K562 (cell line): ENCODE measurements around the gene PPM1H. TPM values are rescaled to one million over a fixed set of nuclear protein-coding genes. Genes with fewer than 3 reads are reported as not detected.

Experiments used
- CEBPB ChIP-seq: fragments of 450-650 bp; IDR thresholded peaks from 2 replicates; pipeline ENCODE4 v1.6.1; 2016; ENCODE audit warnings: missing genetic modification characterization, missing compliant biosample characterization
- ETV1 ChIP-seq: fragments of 450-650 bp; conservative IDR thresholded peaks from 2 replicates; pipeline ENCODE4 v1.6.1; 2016; ENCODE audit warnings: missing genetic modification characterization, control low read depth, low read depth, missing compliant biosample characterization
- FOXM1 ChIP-seq, 2 experiments: fragments of 450-650 bp in 1 of 2; sonication (generic) in 1 of 2; formaldehyde crosslinking in 1 of 2; IDR thresholded peaks; 2 replicates each; pipeline versions ENCODE4 v1.6.1 to v1.9.0; 2017 to 2022; ENCODE audit warnings: low read depth in 2 of 2, mild to moderate bottlenecking in 2 of 2, missing genetic modification reagents in 1 of 2, moderate library complexity in 1 of 2
- NCOA2 ChIP-seq, 2 experiments: fragments of 450-650 bp; IDR thresholded peaks; 2 replicates each; pipeline ENCODE4 v1.6.1; 2018; ENCODE audit warnings: mild to moderate bottlenecking in 2 of 2, moderate library complexity in 1 of 2; ENCODE audit not compliant: partially characterized antibody in 2 of 2
- PHB ChIP-seq: fragments of 250-450 bp; sonication (Bioruptor Pico); IDR thresholded peaks from 2 replicates; pipeline ENCODE4 v1.5.0; 2021
- PML ChIP-seq: IDR thresholded peaks from 2 replicates; pipeline ENCODE4 v1.6.1; 2012; ENCODE audit warnings: low read length, inconsistent platforms
- RBM14 ChIP-seq: fragments of 200-400 bp; formaldehyde crosslinking; IDR thresholded peaks from 2 replicates; pipeline ENCODE4 v1.6.1; 2018; ENCODE audit warnings: low read depth, mild to moderate bottlenecking, low read length, moderate library complexity, borderline replicate concordance; ENCODE audit not compliant: insufficient read depth
- STAT5A ChIP-seq: IDR thresholded peaks from 2 replicates; pipeline ENCODE4 v1.6.1; 2012; ENCODE audit warnings: low read length, inconsistent platforms, borderline replicate concordance
- THRB ChIP-seq: fragments of 450-650 bp; formaldehyde crosslinking; conservative IDR thresholded peaks from 2 replicates; pipeline ENCODE4 v1.4.0; 2022; ENCODE audit warnings: mild to moderate bottlenecking, missing genetic modification characterization
- ZNF12 ChIP-seq: sonication (generic); formaldehyde crosslinking; IDR thresholded peaks from 2 replicates; pipeline ENCODE4 v1.4.0; 2020; ENCODE audit warnings: mild to moderate bottlenecking, missing genetic modification reagents
- ZNF146 ChIP-seq: IDR thresholded peaks from one replicate; pipeline ENCODE4 v1.6.1; 2018; ENCODE audit warnings: missing compliant biosample characterization; ENCODE audit not compliant: unreplicated experiment
- polyA plus RNA-seq, 8 experiments: library from polyadenylated mRNA; depleted of rRNA in 4 of 8; stranded (reverse) in 5 of 8; unstranded in 3 of 8; fragments of >200 nt; fragmentation: Nextera tagmentation in 2 of 8; fragmentation: Illumina TruSeq in 1 of 8; extraction: Ambion mirVana in 2 of 8; extraction: Trizol in 1 of 8; gene quantifications; 2 replicates each; pipeline versions ENCODE4 v1.2.1 to v1.2.3, GENCODE V29; 2011 to 2014; ENCODE audit warnings: inconsistent platforms in 1 of 8, missing spikeins in 1 of 8
- total RNA-seq, 7 experiments: library from RNA; depleted of rRNA in 6 of 7; stranded (reverse); fragments of >200 nt in 6 of 7; fragmentation: Illumina TruSeq in 2 of 7; extraction: Trizol in 2 of 7; gene quantifications; 2 replicates each; pipeline versions ENCODE4 v1.2.1 to v1.2.3, GENCODE V29; 2011 to 2021; ENCODE audit warnings: low replicate concordance in 1 of 7

PPM1H gene
- total and polyA plus RNA-seq, 9 of the 15 experiments (the other 6 are each of a cell fraction or from before 2014, with no cell fraction given) = 5.3 to 29.3 (median 11.3) TPM

- TF ChIP-seq PML (no peak), ETV1 (tag) (no peak), ZNF146 (CRISPR knock-in tag) (no peak), PHB (no peak), THRB (CRISPR knock-in tag) (no peak), NCOA2 (IDR thresholded peaks at IDR 0.05; ENCODE audit: partially characterized antibody in 2 of 2) (no peak), RBM14 (0 out of 2 replicates have a peak, but pooled peaks have one; percentile 50), CEBPB (no peak), ZNF12 (no peak), FOXM1 (IDR thresholded peaks at IDR 0.05; ENCODE audit: low read depth) (no peak), FOXM1 (CRISPR knock-in tag; IDR thresholded peaks at IDR 0.05; ENCODE audit: low read depth) (0 out of 2 replicates have a peak, but pooled peaks have one; percentile 32), STAT5A (no peak)
Observed at GRCh38 chr12:62934239-62934798, 631 bp downstream of the PPM1H start (continued).
